ENCODE measurements around the gene SPTLC2. TPM values are rescaled to one million over a fixed set of nuclear protein-coding genes. Genes with fewer than 3 reads are reported as not detected.
"Not testable (repeated sequence)": the region's sequence is repeated elsewhere in the genome, so short reads cannot be mapped to it uniquely, and the experiment has no call there.

The SPTLC2 gene, protein sequence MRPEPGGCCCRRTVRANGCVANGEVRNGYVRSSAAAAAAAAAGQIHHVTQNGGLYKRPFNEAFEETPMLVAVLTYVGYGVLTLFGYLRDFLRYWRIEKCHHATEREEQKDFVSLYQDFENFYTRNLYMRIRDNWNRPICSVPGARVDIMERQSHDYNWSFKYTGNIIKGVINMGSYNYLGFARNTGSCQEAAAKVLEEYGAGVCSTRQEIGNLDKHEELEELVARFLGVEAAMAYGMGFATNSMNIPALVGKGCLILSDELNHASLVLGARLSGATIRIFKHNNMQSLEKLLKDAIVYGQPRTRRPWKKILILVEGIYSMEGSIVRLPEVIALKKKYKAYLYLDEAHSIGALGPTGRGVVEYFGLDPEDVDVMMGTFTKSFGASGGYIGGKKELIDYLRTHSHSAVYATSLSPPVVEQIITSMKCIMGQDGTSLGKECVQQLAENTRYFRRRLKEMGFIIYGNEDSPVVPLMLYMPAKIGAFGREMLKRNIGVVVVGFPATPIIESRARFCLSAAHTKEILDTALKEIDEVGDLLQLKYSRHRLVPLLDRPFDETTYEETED
- 36.7 and 60.0 TPM in 2 replicates for total RNA-seq (ENCODE audit: low replicate concordance)

DNA sequence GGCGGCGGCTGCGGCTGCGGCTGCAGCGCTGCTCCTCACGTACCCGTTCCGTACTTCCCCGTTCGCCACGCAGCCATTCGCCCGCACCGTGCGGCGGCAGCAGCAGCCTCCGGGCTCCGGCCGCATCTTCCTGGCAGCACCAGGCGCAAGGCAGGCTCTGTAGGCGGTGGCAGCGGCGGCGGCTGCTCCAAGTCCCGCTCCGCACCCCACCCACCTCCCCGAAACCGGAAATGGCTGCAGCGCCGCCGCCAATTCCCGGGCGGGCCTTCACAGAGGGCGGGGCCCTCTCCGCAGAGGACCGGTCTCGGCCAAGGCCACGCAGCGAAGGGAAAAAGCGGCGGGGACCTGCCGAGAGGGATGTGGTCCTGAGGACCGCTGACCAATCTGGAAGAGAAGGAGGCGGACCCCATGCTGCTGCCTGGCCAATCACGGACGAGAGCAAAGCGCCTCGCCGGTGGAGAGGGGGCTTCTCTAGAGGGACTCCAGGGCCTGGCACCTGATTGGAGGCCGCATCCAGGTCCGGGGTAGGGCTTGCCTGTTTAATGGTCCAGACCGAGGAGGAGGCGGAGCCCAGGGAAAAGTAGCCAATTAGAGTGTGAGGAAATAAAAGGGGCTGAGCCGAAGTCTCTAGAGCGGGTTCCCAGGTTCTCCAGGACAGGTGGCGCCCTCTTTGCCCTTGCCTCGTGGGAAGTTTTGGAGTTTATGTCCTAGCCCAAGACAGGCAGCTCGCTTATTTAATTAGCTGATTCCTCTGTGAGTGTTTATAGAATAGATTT is at the start of gene SPTLC2:
Gene SPTLC2 (minus strand): TSS at position 184 of the 776 bp plus-strand sequence. CDS start 58 bp downstream, at position 126.
- peak; percentile 99 for DNase-seq (ENCODE audit: low read depth)
- TF ChIP-seq, protein P1, sequence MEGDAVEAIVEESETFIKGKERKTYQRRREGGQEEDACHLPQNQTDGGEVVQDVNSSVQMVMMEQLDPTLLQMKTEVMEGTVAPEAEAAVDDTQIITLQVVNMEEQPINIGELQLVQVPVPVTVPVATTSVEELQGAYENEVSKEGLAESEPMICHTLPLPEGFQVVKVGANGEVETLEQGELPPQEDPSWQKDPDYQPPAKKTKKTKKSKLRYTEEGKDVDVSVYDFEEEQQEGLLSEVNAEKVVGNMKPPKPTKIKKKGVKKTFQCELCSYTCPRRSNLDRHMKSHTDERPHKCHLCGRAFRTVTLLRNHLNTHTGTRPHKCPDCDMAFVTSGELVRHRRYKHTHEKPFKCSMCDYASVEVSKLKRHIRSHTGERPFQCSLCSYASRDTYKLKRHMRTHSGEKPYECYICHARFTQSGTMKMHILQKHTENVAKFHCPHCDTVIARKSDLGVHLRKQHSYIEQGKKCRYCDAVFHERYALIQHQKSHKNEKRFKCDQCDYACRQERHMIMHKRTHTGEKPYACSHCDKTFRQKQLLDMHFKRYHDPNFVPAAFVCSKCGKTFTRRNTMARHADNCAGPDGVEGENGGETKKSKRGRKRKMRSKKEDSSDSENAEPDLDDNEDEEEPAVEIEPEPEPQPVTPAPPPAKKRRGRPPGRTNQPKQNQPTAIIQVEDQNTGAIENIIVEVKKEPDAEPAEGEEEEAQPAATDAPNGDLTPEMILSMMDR (IDR thresholded peaks at IDR 0.05; ENCODE audit: insufficient read depth, low read length), result no peak
- H3K4me3 ChIP-seq (ENCODE audit: low read depth, low read length), result peak within 1 kb of the TSS; percentile 88

DNA sequence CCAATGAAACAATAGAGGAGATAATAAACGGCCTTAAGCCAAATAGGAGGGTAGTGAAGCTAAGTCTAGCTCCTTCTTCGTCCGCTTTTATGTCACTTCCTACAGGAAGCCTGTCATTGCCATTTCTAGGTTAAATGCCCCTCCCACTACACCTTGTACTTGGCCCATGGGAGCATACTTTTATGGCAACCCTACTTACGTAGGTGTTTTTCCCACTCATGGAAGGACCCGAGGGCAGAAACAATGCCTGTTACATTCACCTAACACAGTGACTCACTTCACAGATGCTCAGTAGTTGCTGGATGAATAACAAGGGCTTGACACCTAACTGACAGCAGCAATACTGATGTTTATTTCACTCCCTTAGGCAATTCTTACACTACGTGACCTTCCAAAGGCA is 46.9 kb upstream of the SPTLC2 start:
- TF ChIP-seq, protein P1 (IDR thresholded peaks at IDR 0.05; ENCODE audit: insufficient read depth, low read length), result no peak
- H3K4me3 ChIP-seq (ENCODE audit: low read depth, low read length), result no peak overlapping the region
- DNase-seq (ENCODE audit: low read depth), result peak; percentile 69

DNA sequence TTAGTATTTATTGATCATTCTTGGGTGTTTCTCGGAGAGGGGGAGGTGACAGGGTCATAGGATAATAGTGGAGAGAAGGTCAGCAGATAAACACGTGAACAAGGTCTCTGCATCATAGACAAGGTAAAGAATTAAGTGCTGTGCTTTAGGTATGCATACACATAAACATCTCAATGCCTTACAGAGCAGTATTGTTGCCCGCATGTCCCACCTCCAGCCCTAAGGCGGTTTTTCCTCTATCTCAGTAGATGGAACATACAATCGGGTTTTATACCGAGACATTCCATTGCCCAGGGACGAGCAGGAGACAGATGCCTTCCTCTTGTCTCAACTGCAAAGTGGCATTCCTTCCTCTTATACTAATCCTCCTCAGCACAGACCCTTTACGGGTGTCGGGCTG is 45.1 kb upstream of the SPTLC2 start:
- not testable (repeated sequence) for DNase-seq (ENCODE audit: low read depth); H3K4me3 ChIP-seq (ENCODE audit: low read depth, low read length)

DNA sequence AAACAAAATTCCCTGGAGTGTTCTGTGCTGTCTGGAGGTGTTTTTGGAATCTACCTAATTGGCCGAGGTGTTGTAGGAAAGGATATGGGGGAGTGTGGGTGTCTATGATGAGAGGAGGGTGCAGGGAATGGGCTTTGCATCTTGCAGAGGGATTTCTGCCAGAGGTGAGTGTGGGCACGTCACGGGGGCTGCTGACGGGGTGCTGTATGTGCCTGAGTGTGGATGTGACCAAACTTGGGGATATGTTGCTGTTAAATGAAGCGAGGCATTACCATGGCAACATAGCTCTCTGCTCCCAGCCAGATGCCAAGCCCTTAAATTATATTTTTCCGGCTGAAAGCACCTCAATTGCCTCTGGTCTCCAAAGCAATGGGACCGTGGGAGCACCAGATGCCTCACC is 44.3 kb upstream of the SPTLC2 start:
- H3K4me3 ChIP-seq (ENCODE audit: low read depth, low read length), result no peak overlapping the region
- TF ChIP-seq, protein P1 (IDR thresholded peaks at IDR 0.05; ENCODE audit: insufficient read depth, low read length), result no peak
- DNase-seq (ENCODE audit: low read depth), result no peak

DNA sequence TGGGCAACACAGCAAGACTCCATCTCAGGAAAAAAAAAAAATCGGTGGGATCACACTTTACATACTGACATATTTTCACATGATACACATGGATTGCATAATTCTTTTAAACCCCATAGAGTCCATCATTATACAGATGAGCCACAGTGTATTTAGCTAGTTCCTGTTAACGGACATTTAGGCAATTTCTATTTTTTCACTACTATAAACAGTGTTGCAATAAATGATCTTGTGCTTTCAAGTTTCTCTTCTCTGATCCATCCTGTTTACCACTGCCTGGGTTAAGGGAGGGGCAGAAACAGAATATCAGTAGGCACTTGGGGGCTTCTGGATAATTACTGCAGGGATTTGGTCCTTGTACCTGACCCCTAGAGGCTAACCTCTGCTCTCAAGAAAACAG is 43.4 kb upstream of the SPTLC2 start:
- TF ChIP-seq, protein P1 (IDR thresholded peaks at IDR 0.05; ENCODE audit: insufficient read depth, low read length), result no peak
- DNase-seq (ENCODE audit: low read depth), result no peak

DNA sequence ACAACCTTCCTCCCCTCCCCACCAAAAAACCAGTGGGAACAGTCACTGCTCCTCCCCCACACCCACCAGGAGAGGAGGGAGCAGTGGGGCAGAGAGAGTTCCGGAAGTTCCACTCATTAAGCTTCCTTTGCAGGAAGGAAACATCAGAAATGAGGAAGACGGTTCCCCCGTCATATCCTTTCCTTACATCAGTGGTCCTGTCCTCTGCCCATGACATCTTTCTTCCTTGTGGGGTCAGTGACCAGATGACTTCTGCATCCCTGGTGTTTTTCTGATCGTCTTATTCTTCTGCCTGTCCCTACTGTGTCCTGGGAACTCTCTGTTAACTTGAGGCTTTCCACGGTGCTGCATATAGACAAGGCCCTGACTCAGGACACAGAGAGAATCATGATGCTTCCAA is 40.8 kb upstream of the SPTLC2 start:
- no peak overlapping the region for H3K4me3 ChIP-seq (ENCODE audit: low read depth, low read length)
- TF ChIP-seq, protein P1 (IDR thresholded peaks at IDR 0.05; ENCODE audit: insufficient read depth, low read length), result no peak
- DNase-seq (ENCODE audit: low read depth), result no peak

More for the DNA sequence above, 43.4 kb upstream of the SPTLC2 start:
- no peak overlapping the region for H3K4me3 ChIP-seq (ENCODE audit: low read depth, low read length)

DNA sequence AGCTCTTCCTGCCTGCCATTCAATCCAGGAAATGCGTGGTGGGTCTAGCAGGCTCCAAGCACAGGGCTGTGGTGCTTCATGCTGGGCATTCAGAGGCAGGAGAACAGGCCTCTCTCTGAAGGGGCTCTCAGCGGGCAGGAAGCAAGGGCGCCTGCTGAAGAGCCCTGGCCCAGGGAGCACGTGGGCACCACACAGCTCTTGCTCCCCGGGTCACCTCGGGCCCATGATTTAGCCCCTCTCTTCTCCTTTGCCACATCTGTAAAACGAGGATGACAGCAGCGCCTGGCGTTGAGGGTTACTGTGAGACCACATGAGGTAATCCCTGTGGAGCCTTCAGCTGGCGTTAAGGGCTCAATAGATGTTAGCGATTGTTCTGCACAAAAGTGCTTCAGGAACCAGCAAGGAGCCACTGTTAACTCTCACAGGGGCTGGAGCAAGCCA is 37.6 kb upstream of the SPTLC2 start:
- TF ChIP-seq, protein P1 (IDR thresholded peaks at IDR 0.05; ENCODE audit: insufficient read depth, low read length), result no peak
- no peak for DNase-seq (ENCODE audit: low read depth)
- H3K4me3 ChIP-seq (ENCODE audit: low read depth, low read length), result no peak overlapping the region

Measured in fibroblast of the aortic adventitia (primary cell).